Measurements from ENCODE around the gene VCL.
"Not testable (repeated sequence)": the region's sequence is repeated elsewhere in the genome, so short reads cannot be mapped to it uniquely, and the experiment has no call there.

VCL gene

GRCh38 chr10:74039561-74040145 is 41.7 kb downstream of the VCL start:
- DNase-seq (ENCODE audit: low read depth in 3 of 3), result no peak

DNA sequence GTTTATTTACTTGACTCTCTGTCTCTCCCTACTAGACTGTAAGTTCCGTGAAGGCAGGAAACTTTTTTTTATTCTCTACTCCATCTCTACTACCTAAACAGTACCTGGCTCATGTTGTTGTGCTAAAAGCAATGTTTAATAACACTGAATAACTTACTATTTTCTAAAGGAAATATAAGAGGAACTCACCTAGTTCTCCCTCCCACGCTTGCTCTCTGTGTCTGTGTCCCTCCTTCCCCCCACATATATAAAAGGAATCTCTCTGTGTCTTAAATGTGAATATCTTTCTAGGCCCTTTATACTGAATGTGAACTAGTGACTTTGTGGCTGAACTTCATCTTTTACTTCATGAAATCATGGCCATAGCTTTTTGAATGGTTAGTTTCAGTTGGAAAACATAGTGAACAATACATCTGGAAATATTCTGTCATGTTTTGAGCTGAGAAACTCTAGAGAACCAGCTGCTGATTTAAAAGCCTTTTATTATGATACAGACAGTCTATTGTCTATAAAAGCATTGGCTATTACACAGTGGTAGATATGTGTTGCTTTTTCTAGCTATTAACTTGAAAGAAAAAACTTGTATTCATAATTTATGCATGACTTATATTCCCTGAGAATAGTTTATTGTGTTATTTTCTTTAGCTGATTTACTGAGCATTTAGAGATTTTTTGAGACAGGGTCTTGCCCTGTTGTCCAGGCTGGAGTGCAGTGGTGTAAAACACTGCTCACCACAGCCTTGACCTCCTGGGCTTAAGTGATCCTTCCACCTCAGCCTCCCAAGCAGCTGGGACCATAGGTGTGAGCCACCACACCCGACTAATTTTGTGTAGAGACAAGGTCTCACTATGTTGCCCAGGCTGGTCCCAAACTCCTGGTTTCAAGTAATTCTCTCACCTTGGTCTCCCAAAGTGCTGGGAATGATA is 42.5 kb downstream of the VCL start:
- DNase-seq (ENCODE audit: low read depth in 3 of 3), result no peak

DNA sequence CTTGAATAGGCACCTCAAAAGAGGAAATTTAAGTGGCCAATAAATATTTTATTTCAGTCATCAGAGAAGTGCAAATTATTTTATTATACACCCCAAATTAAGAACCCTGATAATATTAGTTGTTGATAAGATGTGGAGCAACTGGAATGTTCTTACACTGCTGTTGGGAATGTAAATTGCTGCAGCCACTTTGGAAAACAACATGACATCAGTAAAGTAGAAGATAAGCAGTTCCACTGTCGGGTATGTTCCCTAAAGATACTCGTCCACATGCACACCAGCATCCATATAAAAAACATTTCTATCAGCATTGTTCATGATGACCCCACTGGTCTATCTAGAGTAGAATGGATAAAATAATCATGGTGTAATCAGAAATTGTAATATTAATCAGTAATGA is 46.5 kb downstream of the VCL start:
- no peak for DNase-seq (ENCODE audit: low read depth in 3 of 3)

DNA sequence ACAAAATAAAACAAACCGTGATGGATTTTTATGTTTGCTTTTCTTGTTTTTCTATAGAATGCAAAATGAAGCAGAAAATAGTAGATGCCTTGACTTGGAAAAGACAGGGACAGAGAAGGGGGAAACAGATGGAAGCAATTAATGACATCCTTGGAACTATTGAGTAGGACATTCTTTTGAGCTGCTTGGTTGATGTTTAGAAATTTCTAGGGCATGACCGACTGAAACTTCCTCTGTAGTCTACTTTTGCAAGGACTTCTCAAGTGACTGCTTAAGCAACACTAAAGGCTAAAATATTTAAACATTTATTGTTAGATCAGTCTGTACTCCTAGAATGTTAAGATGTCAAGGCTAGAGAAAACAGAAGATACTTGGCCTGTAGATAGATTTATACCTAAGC is 49.4 kb downstream of the VCL start:
- no peak for DNase-seq (ENCODE audit: low read depth in 3 of 3)

DNA sequence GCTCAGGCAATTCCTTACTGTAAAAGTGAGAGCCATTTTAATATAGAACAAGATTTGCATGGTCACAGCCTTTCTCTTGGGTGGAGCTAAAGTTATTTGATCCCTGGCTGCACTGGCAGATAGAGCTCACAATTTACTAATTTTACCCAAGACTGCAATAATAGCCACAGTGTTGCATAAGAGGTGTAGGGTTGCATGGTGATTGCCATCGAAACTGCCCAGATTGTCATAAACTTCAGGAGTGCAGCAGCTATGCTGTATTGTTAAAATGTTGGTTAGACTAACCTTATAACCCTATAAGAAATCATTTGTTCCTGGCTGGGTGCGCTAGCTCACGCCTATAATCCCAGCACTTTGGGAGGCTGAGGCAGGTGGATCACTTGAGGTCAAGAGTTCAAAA is 50.0 kb downstream of the VCL start:
- DNase-seq (ENCODE audit: low read depth in 3 of 3), result no peak

DNA sequence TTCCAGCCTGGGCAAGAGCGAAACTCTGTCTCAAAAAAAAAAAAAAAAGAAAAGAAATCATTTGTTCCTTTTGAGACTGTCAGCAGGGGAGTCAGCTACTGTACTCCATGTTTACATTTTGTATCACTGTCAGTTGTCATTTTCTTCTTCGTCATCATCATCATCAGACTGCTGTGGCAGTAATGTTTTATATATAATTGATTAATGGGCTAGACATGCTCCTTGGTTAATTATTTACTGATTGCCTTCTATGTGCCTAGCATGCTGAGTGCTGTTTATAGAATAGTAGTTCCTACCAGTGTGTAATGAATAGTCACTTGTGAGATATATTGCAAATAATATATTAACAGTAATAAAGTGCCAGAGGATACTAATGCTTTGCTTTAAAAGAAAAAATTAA is 50.5 kb downstream of the VCL start:
- DNase-seq (ENCODE audit: low read depth in 3 of 3), result no peak

DNA sequence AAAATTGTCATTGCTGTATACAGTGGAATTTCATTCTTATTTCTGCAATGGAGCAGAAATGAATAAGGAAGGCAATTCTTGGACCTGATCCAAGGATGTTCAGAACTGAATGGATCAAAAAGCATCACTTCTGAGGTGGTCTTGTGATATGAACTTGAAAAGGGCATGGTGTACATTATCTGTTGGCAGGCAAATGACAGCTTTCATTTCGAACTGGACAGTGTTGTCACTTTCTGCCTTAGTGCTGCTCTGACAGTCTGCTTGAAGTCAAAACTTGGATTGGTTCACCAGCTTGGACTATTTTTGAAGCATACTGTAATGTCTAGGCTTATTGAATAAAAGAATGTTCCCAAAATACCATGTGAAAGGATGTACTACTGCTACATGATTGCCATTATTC is 52.0 kb downstream of the VCL start:
- DNase-seq (ENCODE audit: low read depth in 3 of 3), result no peak

DNA sequence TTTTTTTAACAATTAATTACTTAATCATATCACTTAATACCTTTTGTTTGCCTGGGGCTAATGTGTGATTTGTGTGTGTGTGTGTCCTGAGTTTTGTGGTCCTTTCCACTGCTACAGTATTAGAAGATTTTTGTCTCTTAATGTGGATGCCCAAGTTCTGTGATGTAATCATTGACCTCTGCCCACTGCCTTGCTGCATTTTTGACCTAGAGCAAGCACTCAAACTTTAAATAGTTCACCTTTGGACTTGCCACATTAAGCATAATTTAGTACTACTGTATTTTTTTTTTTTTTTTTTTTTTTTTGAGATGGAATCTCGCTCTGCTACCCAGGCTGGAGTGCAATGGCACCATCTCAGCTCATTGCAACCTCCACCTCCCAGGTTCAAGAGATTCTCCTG is 52.7 kb downstream of the VCL start:
- DNase-seq (ENCODE audit: low read depth in 3 of 3), result no peak

DNA sequence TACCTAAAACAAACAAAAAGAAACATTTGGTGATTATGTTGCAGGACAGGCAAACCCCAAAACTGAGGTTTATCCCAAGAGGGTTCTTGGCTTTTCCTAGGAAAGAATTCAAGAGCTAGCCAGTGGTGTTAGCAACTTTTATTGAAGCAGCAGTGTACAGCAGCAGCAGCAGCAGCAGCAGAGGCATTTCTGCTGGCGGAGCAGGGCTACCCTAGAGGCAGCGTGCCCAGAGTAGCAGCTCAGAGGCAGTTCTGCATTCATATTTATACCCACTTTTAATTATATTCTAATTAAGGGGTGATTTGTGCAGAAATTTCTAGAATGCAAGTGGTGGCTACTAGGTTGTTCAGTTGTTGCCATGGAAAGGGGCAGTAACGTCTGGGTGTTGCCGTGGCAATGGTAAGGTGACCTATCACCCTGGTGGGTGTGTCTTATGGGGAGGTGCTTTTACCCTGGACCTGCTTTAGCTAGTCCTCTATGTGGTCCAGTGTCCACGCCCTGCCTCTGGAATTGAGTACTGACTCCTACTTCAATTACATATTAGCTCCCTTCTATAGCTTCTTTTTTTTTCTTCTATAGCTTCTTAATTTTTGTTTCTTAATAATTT is 53.9 kb downstream of the VCL start:
- DNase-seq (ENCODE audit: low read depth in 3 of 3), result no peak

DNA sequence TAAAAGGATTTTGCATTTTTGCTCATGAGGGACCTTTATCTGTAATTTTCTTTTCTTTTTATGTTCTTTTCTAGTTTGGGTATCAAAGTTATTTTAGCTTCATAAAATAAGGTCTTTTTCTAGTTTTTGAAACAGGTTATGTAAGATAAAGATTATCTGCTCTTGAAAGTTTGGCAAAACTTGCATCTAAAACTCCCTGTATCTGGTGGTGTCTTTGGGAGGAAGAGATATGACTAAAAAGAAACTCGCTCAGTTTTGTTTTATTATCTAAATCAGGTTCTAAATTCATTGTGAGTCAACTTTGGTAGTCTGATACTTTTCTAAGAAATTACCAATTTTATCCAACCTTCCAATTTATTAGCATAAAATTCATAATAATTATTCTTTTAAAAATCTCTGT is 55.1 kb downstream of the VCL start:
- DNase-seq (ENCODE audit: low read depth in 3 of 3), result no peak

GRCh38 chr10:74055383-74056049 is 57.6 kb downstream of the VCL start:
- no peak for DNase-seq (ENCODE audit: low read depth in 3 of 3)

- DNase-seq (ENCODE audit: low read depth in 3 of 3), result peak in 1 of 3 experiments; percentile 7
Measured at GRCh38 chr10:74056050-74056818, 58.3 kb downstream of the VCL start.

- DNase-seq (ENCODE audit: low read depth in 3 of 3), result no peak
Measured at GRCh38 chr10:74058071-74058470, 60.2 kb downstream of the VCL start.

- no peak for DNase-seq (ENCODE audit: low read depth in 3 of 3)
Measured at GRCh38 chr10:74058658-74059057, 60.7 kb downstream of the VCL start.

- no peak for DNase-seq (ENCODE audit: low read depth in 3 of 3)
Measured at GRCh38 chr10:74061104-74061503, 63.2 kb downstream of the VCL start.

DNA sequence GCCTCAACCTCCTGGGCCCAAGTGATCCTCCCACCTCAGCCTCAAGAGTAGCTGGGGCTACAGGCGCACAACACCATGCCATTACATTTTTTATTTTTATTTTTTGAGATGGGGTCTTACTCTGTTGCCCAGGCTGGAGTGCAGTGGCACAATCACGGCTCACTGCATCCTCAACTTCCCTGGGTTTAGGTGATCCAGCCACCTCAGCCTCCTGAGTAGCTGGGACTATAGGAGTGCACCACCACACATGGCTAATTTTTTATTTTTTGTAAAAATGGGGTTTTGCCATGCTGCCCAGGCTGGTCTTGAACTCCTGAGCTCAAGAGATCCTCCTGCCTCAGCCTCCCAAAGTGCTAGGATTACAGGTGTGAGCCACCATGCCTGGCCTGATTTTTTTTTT is 64.1 kb downstream of the VCL start:
- not testable (repeated sequence) for DNase-seq (ENCODE audit: low read depth in 3 of 3)

DNA sequence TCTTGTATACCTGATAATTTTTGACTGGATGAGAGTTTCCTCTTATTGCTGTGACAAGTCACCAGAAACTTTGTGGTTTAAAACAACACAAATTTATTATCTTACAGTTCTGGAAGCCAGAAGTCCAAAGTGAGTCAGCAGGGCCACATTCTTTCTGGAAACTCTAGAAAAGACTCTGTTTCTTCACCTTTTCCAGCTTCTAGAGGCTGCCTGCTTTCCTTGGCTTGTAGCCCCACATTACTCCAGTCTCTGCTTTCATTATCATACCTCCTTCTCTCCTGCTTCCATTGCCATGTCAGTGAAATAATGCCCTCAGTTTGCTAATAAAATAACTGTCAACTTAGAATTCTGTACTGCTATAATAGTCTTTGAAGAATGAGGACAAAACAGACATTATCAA is 65.3 kb downstream of the VCL start:
- DNase-seq (ENCODE audit: low read depth in 3 of 3), result no peak

DNA sequence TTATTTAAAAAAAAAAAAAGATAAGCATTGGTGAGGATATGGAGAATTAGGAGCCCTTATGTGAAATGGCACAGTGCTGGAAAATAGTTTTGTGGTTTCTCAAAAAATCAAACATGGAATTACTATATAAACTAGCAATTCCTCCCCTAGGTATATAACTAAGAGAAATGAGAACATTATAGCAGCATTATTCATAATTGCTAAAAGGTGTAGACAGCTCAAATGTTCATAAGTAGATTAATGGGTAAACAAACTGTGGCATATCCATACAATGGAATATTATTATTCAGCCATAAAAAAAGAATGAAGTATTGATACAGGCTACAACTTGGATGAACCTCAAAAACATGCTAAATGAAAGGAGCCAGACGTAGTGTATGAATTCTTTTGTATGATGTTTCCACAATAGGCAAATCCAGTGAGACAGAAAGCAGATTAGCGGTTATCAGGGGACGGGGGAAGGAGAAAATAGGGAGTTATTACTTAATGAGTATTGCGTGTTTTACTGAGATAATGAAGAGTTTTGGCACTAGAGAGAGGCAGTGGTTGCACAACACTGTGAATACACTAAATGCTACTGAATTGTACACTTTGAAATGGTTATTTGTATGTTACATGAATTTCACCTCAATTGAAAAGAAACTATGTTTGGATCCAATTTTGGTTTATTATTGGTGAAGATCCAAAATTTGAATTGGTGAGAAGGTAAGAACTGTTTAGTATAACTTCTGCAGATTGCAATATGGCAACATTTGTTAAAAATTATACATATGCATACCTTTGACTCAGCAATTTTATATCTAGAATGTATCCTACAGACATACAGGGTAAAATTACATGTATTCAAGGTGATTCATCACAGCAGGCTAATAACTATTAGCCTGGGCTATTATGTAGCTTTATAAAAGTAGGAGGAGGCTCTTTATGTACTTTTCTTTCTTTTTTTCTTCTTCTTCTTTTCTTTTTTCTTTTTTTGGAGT is 69.7 kb downstream of the VCL start:
- DNase-seq (ENCODE audit: low read depth in 3 of 3), result no peak

GRCh38 chr10:74071157-74071556 is 73.2 kb downstream of the VCL start:
- no peak for DNase-seq (ENCODE audit: low read depth in 3 of 3)

DNA sequence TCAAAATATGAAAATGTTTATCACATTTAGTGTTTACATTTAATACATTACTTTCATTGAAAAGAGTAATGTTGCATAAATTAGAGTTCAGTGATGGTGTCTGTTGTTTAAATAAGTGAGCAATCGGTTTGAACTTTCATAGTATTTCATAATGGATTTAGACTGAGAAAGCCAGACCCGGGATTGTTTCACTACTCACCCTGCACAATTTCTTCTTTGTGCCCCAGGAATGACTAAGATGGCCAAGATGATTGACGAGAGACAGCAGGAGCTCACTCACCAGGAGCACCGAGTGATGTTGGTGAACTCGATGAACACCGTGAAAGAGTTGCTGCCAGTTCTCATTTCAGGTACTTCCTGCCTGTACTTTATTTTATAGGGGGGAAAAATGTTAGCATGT is 74.6 kb downstream of the VCL start:
- no peak for DNase-seq (ENCODE audit: low read depth in 3 of 3)

DNA sequence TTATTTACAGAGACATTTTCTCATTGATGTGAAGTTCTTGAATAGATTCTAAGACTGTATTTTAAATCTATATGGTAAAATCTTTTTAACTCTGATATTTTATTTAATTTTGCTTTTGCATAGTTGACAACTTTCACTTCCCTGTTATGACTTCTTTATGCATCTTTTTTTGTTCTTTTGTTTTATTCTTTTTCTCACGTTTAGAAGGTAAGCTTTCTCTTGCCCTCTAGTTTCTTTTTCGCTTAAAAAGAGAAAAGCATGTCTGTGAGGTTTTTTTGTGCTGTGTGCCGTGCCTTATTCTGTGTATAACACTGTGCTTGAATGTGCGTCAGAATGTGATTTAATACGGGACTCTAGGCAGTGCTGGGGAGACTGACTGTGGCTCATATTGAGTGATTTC is 78.0 kb downstream of the VCL start:
- DNase-seq (ENCODE audit: low read depth in 3 of 3), result no peak
